ENCODE data around the gene ANKS1B.

DNA sequence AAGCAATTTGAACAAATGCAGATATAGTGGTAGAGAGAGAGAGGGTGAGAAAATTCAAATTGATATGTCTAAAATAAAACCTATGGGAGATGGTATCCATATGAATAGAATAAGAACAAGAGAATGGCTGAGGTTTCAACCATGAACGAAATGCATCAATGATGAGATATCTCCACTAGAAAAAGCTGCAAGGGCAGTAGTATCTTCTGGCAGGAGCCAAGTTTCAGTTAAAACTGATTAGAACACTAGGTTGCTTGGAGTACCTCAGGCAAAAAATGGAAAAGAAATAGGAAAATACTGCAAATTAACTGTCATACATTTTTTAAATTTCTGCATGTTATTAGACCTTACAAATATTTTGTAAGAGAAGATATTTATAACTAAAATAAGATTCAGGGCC lies 151.3 kb downstream of the ANKS1B start:
- TF ChIP-seq KLF16 (tag by site-specific recombination; IDR thresholded peaks at IDR 0.05) (no peak), ZNF707 (tag by site-specific recombination; IDR thresholded peaks at IDR 0.05) (no peak), ZNF629 (tag by site-specific recombination; IDR thresholded peaks at IDR 0.05) (no peak), ZNF561 (tag by site-specific recombination; IDR thresholded peaks at IDR 0.05; ENCODE audit: borderline replicate concordance) (no peak), ZNF76 (tag by site-specific recombination; IDR thresholded peaks at IDR 0.05; ENCODE audit: borderline replicate concordance, low read depth) (no peak), ZNF776 (tag by site-specific recombination; IDR thresholded peaks at IDR 0.05; ENCODE audit: borderline replicate concordance) (no peak), TCF7L2 (IDR thresholded peaks at IDR 0.05; ENCODE audit: borderline replicate concordance, low read depth, low read length) (no peak), ZNF138 (tag by site-specific recombination; IDR thresholded peaks at IDR 0.05; ENCODE audit: borderline replicate concordance) (no peak), ZNF560 (tag by site-specific recombination; IDR thresholded peaks at IDR 0.05; ENCODE audit: borderline replicate concordance) (no peak)
- TF ChIP-seq, protein P1, sequence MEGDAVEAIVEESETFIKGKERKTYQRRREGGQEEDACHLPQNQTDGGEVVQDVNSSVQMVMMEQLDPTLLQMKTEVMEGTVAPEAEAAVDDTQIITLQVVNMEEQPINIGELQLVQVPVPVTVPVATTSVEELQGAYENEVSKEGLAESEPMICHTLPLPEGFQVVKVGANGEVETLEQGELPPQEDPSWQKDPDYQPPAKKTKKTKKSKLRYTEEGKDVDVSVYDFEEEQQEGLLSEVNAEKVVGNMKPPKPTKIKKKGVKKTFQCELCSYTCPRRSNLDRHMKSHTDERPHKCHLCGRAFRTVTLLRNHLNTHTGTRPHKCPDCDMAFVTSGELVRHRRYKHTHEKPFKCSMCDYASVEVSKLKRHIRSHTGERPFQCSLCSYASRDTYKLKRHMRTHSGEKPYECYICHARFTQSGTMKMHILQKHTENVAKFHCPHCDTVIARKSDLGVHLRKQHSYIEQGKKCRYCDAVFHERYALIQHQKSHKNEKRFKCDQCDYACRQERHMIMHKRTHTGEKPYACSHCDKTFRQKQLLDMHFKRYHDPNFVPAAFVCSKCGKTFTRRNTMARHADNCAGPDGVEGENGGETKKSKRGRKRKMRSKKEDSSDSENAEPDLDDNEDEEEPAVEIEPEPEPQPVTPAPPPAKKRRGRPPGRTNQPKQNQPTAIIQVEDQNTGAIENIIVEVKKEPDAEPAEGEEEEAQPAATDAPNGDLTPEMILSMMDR (tag by site-specific recombination; IDR thresholded peaks at IDR 0.05): no peak
- TF ChIP-seq, protein P2, sequence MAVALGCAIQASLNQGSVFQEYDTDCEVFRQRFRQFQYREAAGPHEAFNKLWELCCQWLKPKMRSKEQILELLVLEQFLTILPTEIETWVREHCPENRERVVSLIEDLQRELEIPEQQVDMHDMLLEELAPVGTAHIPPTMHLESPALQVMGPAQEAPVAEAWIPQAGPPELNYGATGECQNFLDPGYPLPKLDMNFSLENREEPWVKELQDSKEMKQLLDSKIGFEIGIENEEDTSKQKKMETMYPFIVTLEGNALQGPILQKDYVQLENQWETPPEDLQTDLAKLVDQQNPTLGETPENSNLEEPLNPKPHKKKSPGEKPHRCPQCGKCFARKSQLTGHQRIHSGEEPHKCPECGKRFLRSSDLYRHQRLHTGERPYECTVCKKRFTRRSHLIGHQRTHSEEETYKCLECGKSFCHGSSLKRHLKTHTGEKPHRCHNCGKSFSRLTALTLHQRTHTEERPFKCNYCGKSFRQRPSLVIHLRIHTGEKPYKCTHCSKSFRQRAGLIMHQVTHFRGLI (tag by site-specific recombination; IDR thresholded peaks at IDR 0.05): no peak
- TF ChIP-seq, protein P3, sequence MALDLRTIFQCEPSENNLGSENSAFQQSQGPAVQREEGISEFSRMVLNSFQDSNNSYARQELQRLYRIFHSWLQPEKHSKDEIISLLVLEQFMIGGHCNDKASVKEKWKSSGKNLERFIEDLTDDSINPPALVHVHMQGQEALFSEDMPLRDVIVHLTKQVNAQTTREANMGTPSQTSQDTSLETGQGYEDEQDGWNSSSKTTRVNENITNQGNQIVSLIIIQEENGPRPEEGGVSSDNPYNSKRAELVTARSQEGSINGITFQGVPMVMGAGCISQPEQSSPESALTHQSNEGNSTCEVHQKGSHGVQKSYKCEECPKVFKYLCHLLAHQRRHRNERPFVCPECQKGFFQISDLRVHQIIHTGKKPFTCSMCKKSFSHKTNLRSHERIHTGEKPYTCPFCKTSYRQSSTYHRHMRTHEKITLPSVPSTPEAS (tag by site-specific recombination; IDR thresholded peaks at IDR 0.05): no peak
- TF ChIP-seq, protein P4, sequence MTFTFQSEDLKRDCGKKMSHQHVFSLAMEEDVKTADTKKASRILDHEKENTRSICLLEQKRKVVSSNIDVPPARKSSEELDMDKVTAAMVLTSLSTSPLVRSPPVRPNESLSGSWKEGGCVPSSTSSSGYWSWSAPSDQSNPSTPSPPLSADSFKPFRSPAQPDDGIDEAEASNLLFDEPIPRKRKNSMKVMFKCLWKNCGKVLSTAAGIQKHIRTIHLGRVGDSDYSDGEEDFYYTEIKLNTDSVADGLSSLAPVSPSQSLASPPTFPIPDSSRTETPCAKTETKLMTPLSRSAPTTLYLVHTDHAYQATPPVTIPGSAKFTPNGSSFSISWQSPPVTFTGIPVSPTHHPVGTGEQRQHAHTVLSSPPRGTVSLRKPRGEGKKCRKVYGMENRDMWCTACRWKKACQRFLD (tag by site-specific recombination; IDR thresholded peaks at IDR 0.05): no peak

All from HEK293 (cell line).